A549 (cell line): ENCODE results near the gene UCP1. TPM values are rescaled to one million over a fixed set of nuclear protein-coding genes. Genes with fewer than 3 reads are reported as not detected.

Source experiments
- ATAC-seq, 2 experiments: fragments of 200-7000 bp in 1 of 2; fragments of >200 bp in 1 of 2; cut with Nextera tagmentation in 1 of 2; cut with Tn5 transposase in 1 of 2; 3 replicates each; pipeline versions ENCODE4 v1.8.0 to v1.9.1; 2018 to 2020; ENCODE audit warnings: mild to moderate bottlenecking in 1 of 2, moderate library complexity in 1 of 2
- CTCF ChIA-PET: fragments of 300-600 bp; sonication (Branson Sonifier 250); formaldehyde crosslinking; extraction: SDS; loops from one replicate; lab custom pipeline; 2021; ENCODE audit warnings: antibody characterized with exemption, inconsistent platforms; lab: Yijun Ruan, JAX
- POLR2A ChIA-PET: fragments of 350-600 bp; formaldehyde crosslinking; extraction: SDS; loops from one replicate; lab custom pipeline; 2021; ENCODE audit warnings: antibody characterized with exemption, inconsistent platforms; lab: Yijun Ruan, JAX
- DNase-seq, 2 experiments: peaks; one replicate each; pipeline versions ENCODE4 v3.0.0 to v3.0.0-alpha.2; 2011 to 2016; ENCODE audit warnings: low read depth in 1 of 2, low spot score in 1 of 2
- FAIRE-seq: peaks from 2 replicates; lab custom pipeline; 2011; peaks lifted over from hg19 to GRCh38; lab: Jason Lieb, UNC
- H3K27ac ChIP-seq, 2 experiments: fragments of >200 bp; sonication (Bioruptor Twin); formaldehyde crosslinking; 3 replicates each; pipeline ENCODE4 v1.5.1; 2016 to 2017
- H3K4me1 ChIP-seq: fragments of >200 bp; sonication (Bioruptor Twin); formaldehyde crosslinking; 3 replicates; pipeline ENCODE4 v1.6.1; 2016
- H3K4me2 ChIP-seq: fragments of >200 bp; sonication (Bioruptor Twin); formaldehyde crosslinking; 3 replicates; pipeline ENCODE4 v1.6.1; 2016
- H3K4me3 ChIP-seq: fragments of >200 bp; sonication (Bioruptor Twin); formaldehyde crosslinking; 3 replicates; pipeline ENCODE4 v1.5.1; 2016
- H3K9me3 ChIP-seq: fragments of >200 bp; sonication (Bioruptor Twin); formaldehyde crosslinking; 3 replicates; pipeline ENCODE4 v1.6.1; 2016
- CEBPB ChIP-seq, 2 experiments: fragments of >200 bp in 1 of 2; sonication (Bioruptor Twin) in 1 of 2; formaldehyde crosslinking in 1 of 2; IDR thresholded peaks; 2 replicates each; pipeline ENCODE4 v1.6.1; 2012 to 2016
- EP300 ChIP-seq, 2 experiments: fragments of >200 bp; sonication (Bioruptor Twin); formaldehyde crosslinking; IDR thresholded peaks; 2 replicates in 1 of 2; 3 replicates in 1 of 2; pipeline ENCODE4 v1.6.1; 2016 to 2017
- FOSB ChIP-seq: fragments of 250-450 bp; sonication (Bioruptor Pico); IDR thresholded peaks from 2 replicates; pipeline ENCODE4 v1.5.0; 2020; ENCODE audit warnings: mild to moderate bottlenecking, moderate library complexity
- GATA3 ChIP-seq: IDR thresholded peaks from 2 replicates; pipeline ENCODE4 v1.6.1; 2012; ENCODE audit warnings: borderline replicate concordance
- HEYL ChIP-seq: fragments of 250-450 bp; sonication (Bioruptor Pico); IDR thresholded peaks from 2 replicates; pipeline ENCODE4 v1.8.0; 2021; ENCODE audit warnings: mild to moderate bottlenecking, moderate library complexity
- HOXB13 ChIP-seq: fragments of 250-450 bp; sonication (Bioruptor Pico); IDR thresholded peaks from 2 replicates; pipeline ENCODE4 v1.5.0; 2020; ENCODE audit warnings: low read depth, mild to moderate bottlenecking, moderate library complexity
- HOXB5 ChIP-seq: fragments of 250-450 bp; sonication (Bioruptor Pico); IDR thresholded peaks from 2 replicates; pipeline ENCODE4 v1.5.0; 2020; ENCODE audit warnings: mild to moderate bottlenecking, moderate library complexity
- JUN ChIP-seq, 2 experiments: fragments of >200 bp; sonication (Bioruptor Twin); formaldehyde crosslinking; IDR thresholded peaks; 2 replicates in 1 of 2; 3 replicates in 1 of 2; pipeline ENCODE4 v1.6.1; 2016 to 2017
- JUNB ChIP-seq: fragments of >200 bp; sonication (Bioruptor Twin); formaldehyde crosslinking; IDR thresholded peaks from 2 replicates; pipeline ENCODE4 v1.6.1; 2016
- KDM1A ChIP-seq: fragments of 200-600 bp; sonication (generic); IDR thresholded peaks from 2 replicates; pipeline ENCODE4 v1.6.1; 2016; ENCODE audit warnings: low read depth, mild to moderate bottlenecking
- MAFK ChIP-seq: fragments of 450-650 bp; IDR thresholded peaks from 2 replicates; pipeline ENCODE4 v1.6.1; 2014; ENCODE audit not compliant: partially characterized antibody
- NPAS2 ChIP-seq: fragments of 250-450 bp; sonication (Bioruptor Pico); IDR thresholded peaks from 2 replicates; pipeline ENCODE4 v1.8.0; 2022; ENCODE audit warnings: mild to moderate bottlenecking, moderate library complexity, borderline replicate concordance
- POLR2A ChIP-seq: IDR thresholded peaks from 2 replicates; pipeline ENCODE4 v1.6.1; 2012; ENCODE audit warnings: mild to moderate bottlenecking, low read length
- RARB ChIP-seq: fragments of 250-450 bp; sonication (Bioruptor Pico); IDR thresholded peaks from 2 replicates; pipeline ENCODE4 v1.8.0; 2021; ENCODE audit warnings: mild to moderate bottlenecking, moderate library complexity
- RNF2 ChIP-seq: fragments of 200-600 bp; sonication (generic); IDR thresholded peaks from 2 replicates; pipeline ENCODE4 v1.6.1; 2016; ENCODE audit warnings: low read depth, mild to moderate bottlenecking, antibody characterized with exemption, moderate library complexity, borderline replicate concordance
- SMC3 ChIP-seq: fragments of >200 bp; sonication (Bioruptor Twin); formaldehyde crosslinking; IDR thresholded peaks from 3 replicates; pipeline ENCODE4 v1.6.1; 2018; ENCODE audit warnings: inconsistent platforms
- TP53 ChIP-seq: fragments of 250-450 bp; sonication (Bioruptor Pico); IDR thresholded peaks from 2 replicates; pipeline ENCODE4 v1.5.0; 2021; ENCODE audit warnings: mild to moderate bottlenecking, moderate library complexity
- ZFP36 ChIP-seq: fragments of 450-650 bp; IDR thresholded peaks from 2 replicates; pipeline ENCODE4 v1.6.1; 2014; ENCODE audit warnings: borderline replicate concordance; ENCODE audit not compliant: partially characterized antibody
- ZNF302 ChIP-seq: fragments of 250-450 bp; sonication (Bioruptor Pico); IDR thresholded peaks from 2 replicates; pipeline ENCODE4 v1.9.0; 2021; ENCODE audit warnings: inconsistent platforms, mild to moderate bottlenecking, moderate library complexity
- WGBS: methylation state at CpG from one replicate; pipeline ENCODE4 v1.1.6; 2017; ENCODE audit errors: missing lambda C conversion rate; 5-methylcytosine and 5-hydroxymethylcytosine counted together
- polyA minus RNA-seq: library from RNA; depleted of rRNA, polyadenylated mRNA; stranded (reverse); fragments of >200 nt; gene quantifications from 2 replicates; pipeline ENCODE4 v1.2.3, GENCODE V29; 2011; rRNA and poly(A)+ RNA removed
- polyA plus RNA-seq, 4 experiments: library from polyadenylated mRNA; depleted of rRNA in 3 of 4; stranded (reverse); fragments of >200 nt; fragmentation: RNase III in 1 of 4; extraction: RNeasy Plus Mini Kit Qiagen cat#74134 plus additional on column Dnase treatment in 1 of 4; gene quantifications; 2 replicates in 3 of 4; 3 replicates in 1 of 4; pipeline ENCODE4 v1.2.3, GENCODE V29; 2011 to 2017
- TF ChIP-seq, protein P1 (sequence below): fragments of 200-600 bp; sonication (generic); IDR thresholded peaks from 2 replicates; pipeline ENCODE4 v1.6.1; 2016; ENCODE audit warnings: antibody characterized with exemption, mild to moderate bottlenecking, moderate library complexity
- TF ChIP-seq, protein P2 (sequence below): fragments of 250-450 bp; sonication (Bioruptor Pico); IDR thresholded peaks from 2 replicates; pipeline ENCODE4 v1.5.0; 2020; ENCODE audit warnings: low read depth, mild to moderate bottlenecking, moderate library complexity
- TF ChIP-seq, protein P3 (sequence below): fragments of >200 bp; sonication (Bioruptor Twin); formaldehyde crosslinking; IDR thresholded peaks from 2 replicates; pipeline ENCODE4 v1.6.1; 2016
- TF ChIP-seq, protein P4 (sequence below): IDR thresholded peaks from 2 replicates; pipeline ENCODE4 v1.6.1; 2012

The UCP1 gene, protein sequence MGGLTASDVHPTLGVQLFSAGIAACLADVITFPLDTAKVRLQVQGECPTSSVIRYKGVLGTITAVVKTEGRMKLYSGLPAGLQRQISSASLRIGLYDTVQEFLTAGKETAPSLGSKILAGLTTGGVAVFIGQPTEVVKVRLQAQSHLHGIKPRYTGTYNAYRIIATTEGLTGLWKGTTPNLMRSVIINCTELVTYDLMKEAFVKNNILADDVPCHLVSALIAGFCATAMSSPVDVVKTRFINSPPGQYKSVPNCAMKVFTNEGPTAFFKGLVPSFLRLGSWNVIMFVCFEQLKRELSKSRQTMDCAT
- polyA plus RNA-seq (2011; rRNA removed) (0.13 TPM in 1 of 2 replicates, not detected in the other), polyA plus RNA-seq (2017; fragmentation: RNase III; extraction: RNeasy Plus Mini Kit Qiagen cat#74134 plus additional on column Dnase treatment) (not detected in 3 replicates), polyA minus RNA-seq (not detected in 2 replicates)
- 0.03 TPM in 1 of 2 replicates, not detected in the other for polyA plus RNA-seq (2012; cell fraction: cytosol; rRNA removed)
- polyA plus RNA-seq (2012; cell fraction: nucleus; rRNA removed), result 0.07 TPM in 1 of 2 replicates, not detected in the other

DNA sequence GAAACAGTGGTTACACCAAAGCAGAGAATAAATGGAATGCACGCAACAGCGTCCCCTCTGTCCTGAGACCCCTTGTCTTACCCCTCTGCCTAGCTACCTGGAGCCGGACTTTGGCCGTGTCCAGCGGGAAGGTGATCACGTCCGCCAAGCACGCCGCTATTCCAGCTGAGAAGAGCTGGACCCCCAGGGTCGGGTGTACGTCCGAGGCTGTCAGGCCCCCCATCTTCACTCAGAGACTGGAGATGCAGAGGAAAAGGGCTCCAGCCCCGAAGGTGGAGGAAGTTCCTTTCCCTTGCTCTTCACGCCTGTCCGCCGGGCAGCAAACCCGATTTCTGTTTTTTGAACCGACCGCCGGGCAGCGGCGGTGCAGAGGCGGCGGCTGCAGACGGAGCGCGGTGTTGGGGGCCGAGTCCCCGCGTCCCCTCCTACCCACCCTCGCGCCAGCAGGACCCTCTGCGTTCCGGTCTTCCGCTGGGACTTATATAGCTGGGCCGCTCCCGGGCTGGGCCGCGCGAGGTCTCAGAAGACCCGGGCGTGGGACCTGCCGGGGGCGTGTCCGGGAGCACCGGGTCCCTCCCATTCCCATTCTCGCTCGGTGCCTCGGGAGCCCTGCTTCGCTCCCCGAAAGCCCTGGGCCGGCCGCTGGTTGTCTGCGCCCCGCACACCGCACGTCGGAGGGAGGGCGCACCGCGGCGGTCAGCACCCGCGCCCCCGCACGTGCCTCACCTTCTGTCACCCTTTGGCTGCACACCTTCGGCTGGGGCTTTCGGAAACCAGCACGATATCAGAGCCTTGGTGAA lies at the start of gene UCP1:
TSS of gene UCP1 (minus strand) at position 455 of the 800 bp plus-strand sequence. CDS start at position 223, 232 bp downstream.
- Histone ChIP-seq H3K4me2 (peak within 1 kb of the TSS; percentile 62), H3K4me1 (no peaks in the 10 kb centered on the region), H3K4me3 (peak within 1 kb of the TSS; percentile 36), H3K9me3 (peaks cover 8% of the 10 kb centered on the region; the same call in 2 of the 3 replicates), H3K27ac (peak within 1 kb of the TSS in 1 of 2 experiments; percentile 53; a peak in 1 of 6 replicates)
- FAIRE-seq (no peak), ATAC-seq (peak; percentile 64 to 87; a peak in 5 of 6 replicates), DNase-seq (peak in 1 of 2 experiments; percentile 10)
- ChIA-PET CTCF (interaction anchor here (0.8 to 1.5 kb wide), 2 partner anchors 21 to 41 kb away, joined by 3 to 4 read pairs; no protein-coding TSS in a partner anchor), POLR2A (no interaction called here)
- 80% methylated on average over 24 of the region's 69 CpGs for WGBS
- TF ChIP-seq FOSB (CRISPR knock-in tag) (no peak), MAFK (no peak), GATA3 (no peak), HOXB13 (CRISPR knock-in tag) (no peak), ZNF302 (CRISPR knock-in tag) (no peak), HEYL (CRISPR knock-in tag) (no peak), POLR2A (no peak), ZFP36 (no peak), CEBPB (IDR thresholded peaks at IDR 0.05) (no peak), JUNB (no peak)
- TF ChIP-seq, protein P1, sequence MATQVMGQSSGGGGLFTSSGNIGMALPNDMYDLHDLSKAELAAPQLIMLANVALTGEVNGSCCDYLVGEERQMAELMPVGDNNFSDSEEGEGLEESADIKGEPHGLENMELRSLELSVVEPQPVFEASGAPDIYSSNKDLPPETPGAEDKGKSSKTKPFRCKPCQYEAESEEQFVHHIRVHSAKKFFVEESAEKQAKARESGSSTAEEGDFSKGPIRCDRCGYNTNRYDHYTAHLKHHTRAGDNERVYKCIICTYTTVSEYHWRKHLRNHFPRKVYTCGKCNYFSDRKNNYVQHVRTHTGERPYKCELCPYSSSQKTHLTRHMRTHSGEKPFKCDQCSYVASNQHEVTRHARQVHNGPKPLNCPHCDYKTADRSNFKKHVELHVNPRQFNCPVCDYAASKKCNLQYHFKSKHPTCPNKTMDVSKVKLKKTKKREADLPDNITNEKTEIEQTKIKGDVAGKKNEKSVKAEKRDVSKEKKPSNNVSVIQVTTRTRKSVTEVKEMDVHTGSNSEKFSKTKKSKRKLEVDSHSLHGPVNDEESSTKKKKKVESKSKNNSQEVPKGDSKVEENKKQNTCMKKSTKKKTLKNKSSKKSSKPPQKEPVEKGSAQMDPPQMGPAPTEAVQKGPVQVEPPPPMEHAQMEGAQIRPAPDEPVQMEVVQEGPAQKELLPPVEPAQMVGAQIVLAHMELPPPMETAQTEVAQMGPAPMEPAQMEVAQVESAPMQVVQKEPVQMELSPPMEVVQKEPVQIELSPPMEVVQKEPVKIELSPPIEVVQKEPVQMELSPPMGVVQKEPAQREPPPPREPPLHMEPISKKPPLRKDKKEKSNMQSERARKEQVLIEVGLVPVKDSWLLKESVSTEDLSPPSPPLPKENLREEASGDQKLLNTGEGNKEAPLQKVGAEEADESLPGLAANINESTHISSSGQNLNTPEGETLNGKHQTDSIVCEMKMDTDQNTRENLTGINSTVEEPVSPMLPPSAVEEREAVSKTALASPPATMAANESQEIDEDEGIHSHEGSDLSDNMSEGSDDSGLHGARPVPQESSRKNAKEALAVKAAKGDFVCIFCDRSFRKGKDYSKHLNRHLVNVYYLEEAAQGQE, result no peak
- TF ChIP-seq, protein P2, sequence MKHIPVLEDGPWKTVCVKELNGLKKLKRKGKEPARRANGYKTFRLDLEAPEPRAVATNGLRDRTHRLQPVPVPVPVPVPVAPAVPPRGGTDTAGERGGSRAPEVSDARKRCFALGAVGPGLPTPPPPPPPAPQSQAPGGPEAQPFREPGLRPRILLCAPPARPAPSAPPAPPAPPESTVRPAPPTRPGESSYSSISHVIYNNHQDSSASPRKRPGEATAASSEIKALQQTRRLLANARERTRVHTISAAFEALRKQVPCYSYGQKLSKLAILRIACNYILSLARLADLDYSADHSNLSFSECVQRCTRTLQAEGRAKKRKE, result no peak

DNA sequence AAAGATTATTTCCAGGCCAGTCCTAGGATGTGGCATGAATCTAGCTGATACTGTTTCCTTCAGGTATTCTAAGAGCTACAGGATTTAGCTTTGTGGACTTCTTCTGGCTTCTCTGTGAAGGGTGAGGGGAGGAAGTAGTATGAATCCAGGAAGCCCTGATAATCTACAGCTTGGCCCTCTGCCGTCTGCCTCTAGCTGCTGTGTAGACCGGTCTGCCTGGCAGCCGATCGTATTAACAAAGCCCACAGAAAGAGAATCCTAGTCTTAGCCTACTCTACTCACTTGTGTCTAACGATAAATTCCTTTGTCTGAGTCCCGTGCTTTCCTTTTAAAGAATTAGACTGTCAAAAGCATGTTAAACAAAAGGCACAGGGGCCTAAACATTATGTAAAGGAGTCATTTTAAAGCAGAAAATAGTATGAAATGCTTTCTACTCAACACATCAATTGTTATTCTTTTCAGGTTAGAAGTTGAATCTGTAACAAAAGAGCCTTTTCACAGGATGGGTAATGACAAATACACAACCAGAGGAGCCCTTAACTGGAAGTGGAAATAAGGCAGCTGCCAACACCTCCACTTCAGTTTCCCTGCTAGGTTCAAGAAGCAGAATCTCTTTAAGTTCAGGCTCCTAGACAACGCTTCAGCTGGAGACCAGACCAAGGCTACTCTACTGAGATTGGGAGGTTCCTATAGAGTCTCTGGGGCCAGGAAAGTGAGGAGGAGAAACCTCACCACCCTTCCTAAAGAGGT lies 48.9 kb upstream of the UCP1 start:
- Histone ChIP-seq H3K4me2 (no peak overlapping the region), H3K27ac (no peak overlapping the region), H3K4me1 (no peaks in the 10 kb centered on the region), H3K4me3 (no peak overlapping the region)
- CTCF ChIA-PET, result interaction anchor here (0.6 to 1.7 kb wide), 3 partner anchors 8 to 303 kb away, joined by 3 to 5 read pairs (median 4); no protein-coding TSS in a partner anchor
- no peak for ATAC-seq
- FAIRE-seq, result no peak
- DNase-seq, result no peak
- WGBS, result 78% methylated on average over 5 of the region's 7 CpGs
- TF ChIP-seq TP53, result no peak
- TF ChIP-seq EP300 (IDR thresholded peaks at IDR 0.05), result no peak
- TF ChIP-seq FOSB (CRISPR knock-in tag), result no peak
- TF ChIP-seq ZNF302 (CRISPR knock-in tag), result no peak
- no peak for TF ChIP-seq JUN (IDR thresholded peaks at IDR 0.05)
- no peak for TF ChIP-seq KDM1A
- TF ChIP-seq, protein P3, sequence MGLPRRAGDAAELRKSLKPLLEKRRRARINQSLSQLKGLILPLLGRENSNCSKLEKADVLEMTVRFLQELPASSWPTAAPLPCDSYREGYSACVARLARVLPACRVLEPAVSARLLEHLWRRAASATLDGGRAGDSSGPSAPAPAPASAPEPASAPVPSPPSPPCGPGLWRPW, result no peak
- TF ChIP-seq, protein P4, sequence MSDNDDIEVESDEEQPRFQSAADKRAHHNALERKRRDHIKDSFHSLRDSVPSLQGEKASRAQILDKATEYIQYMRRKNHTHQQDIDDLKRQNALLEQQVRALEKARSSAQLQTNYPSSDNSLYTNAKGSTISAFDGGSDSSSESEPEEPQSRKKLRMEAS, result no peak
- TF ChIP-seq SMC3, result no peak
- TF ChIP-seq RARB (CRISPR knock-in tag), result no peak
- no peak for TF ChIP-seq RNF2
- no peak for TF ChIP-seq HOXB5
- TF ChIP-seq NPAS2 (CRISPR knock-in tag), result no peak
- TF ChIP-seq, all 56 proteins: peak for 0
- no peaks in the 10 kb centered on the region for H3K9me3 ChIP-seq
- POLR2A ChIA-PET, result no interaction called here
